Measurements from ENCODE around the gene PFN3.

DNA sequence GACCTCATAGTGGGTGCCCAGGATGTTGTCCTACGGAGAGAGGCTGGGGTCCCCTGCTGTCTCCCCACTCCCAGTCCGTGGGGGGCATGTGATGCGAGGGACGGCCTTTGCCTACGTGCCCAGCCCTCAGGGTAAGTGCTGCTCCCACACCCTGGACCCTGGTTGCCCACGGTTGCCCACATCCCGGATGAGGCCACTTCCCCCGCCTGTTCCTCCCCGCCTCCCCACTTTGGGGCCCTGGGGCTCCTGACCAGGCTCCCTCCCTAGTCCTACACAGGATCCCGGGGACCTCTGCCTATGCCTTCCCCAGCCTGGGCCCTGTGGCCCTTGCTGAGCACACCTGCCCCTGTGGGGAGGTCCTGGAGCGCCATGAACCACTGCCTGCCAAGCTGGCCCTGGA lies 14.7 kb downstream of the PFN3 start:
- TF ChIP-seq, protein P1, sequence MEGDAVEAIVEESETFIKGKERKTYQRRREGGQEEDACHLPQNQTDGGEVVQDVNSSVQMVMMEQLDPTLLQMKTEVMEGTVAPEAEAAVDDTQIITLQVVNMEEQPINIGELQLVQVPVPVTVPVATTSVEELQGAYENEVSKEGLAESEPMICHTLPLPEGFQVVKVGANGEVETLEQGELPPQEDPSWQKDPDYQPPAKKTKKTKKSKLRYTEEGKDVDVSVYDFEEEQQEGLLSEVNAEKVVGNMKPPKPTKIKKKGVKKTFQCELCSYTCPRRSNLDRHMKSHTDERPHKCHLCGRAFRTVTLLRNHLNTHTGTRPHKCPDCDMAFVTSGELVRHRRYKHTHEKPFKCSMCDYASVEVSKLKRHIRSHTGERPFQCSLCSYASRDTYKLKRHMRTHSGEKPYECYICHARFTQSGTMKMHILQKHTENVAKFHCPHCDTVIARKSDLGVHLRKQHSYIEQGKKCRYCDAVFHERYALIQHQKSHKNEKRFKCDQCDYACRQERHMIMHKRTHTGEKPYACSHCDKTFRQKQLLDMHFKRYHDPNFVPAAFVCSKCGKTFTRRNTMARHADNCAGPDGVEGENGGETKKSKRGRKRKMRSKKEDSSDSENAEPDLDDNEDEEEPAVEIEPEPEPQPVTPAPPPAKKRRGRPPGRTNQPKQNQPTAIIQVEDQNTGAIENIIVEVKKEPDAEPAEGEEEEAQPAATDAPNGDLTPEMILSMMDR (IDR thresholded peaks at IDR 0.05 in 4 of 5, conservative IDR thresholded peaks at IDR 0.05 in 1 of 5): no peak
- no peak for TF ChIP-seq POLR2A (IDR thresholded peaks at IDR 0.05)
